Lung (tissue), 12 donors: ENCODE measurements around the gene HSD17B1. TPM values are rescaled to one million over a fixed set of nuclear protein-coding genes. Genes with fewer than 3 reads are reported as not detected.
A peak's percentile ranks its signal among the peaks of the same experiment; 100 is the strongest.

Experiments
- ATAC-seq: fragments of 200-7000 bp; cut with Tn5 transposase; one replicate; pipeline ENCODE4 v1.9.1; 2020; ENCODE audit warnings: moderate number of reproducible peaks; ENCODE audit not compliant: insufficient read depth, low FRiP score
- DNase-seq, 3 donors: peaks; one replicate each; pipeline ENCODE4 v3.0.0-alpha.2; 2013 to 2017
- H3K27ac ChIP-seq, 2 donors: one replicate each; pipeline ENCODE4 v1.5.1; 2013; ENCODE audit warnings: mild to moderate bottlenecking in 2 of 2, moderate library complexity in 2 of 2, control low read depth in 1 of 2, inconsistent platforms in 1 of 2, low read depth in 1 of 2, low read length in 1 of 2
- H3K27me3 ChIP-seq, 3 donors: one replicate each; pipeline ENCODE4 v1.5.1; 2013; ENCODE audit warnings: low read length in 2 of 3; ENCODE audit not compliant: control insufficient read depth in 3 of 3, insufficient read depth in 3 of 3
- H3K36me3 ChIP-seq, 4 donors: one replicate each; pipeline ENCODE4 v1.5.1; 2013; ENCODE audit warnings: low read length in 4 of 4, mild to moderate bottlenecking in 1 of 4, moderate library complexity in 1 of 4; ENCODE audit not compliant: control insufficient read depth in 4 of 4, insufficient read depth in 4 of 4
- H3K4me1 ChIP-seq, 5 donors: one replicate each; pipeline ENCODE4 v1.5.1; 2013; ENCODE audit warnings: low read length in 5 of 5, mild to moderate bottlenecking in 2 of 5, moderate library complexity in 1 of 5; ENCODE audit not compliant: control insufficient read depth in 5 of 5, insufficient read depth in 5 of 5
- H3K4me3 ChIP-seq: one replicate; pipeline ENCODE4 v1.5.1; 2013; ENCODE audit warnings: mild to moderate bottlenecking, control low read depth, moderate library complexity
- H3K9ac ChIP-seq, 2 donors: one replicate each; pipeline ENCODE4 v1.5.1; 2013; ENCODE audit warnings: low read length in 2 of 2, control low read depth in 1 of 2; ENCODE audit not compliant: insufficient read depth in 1 of 2
- H3K9me3 ChIP-seq, 4 donors: one replicate each; pipeline ENCODE4 v1.5.1; 2013; ENCODE audit warnings: low read length in 3 of 4, mild to moderate bottlenecking in 1 of 4, moderate library complexity in 1 of 4; ENCODE audit not compliant: control insufficient read depth in 4 of 4, insufficient read depth in 3 of 4
- WGBS, 2 donors: extraction: QIAGEN DNeasy Blood & Tissue Kit; methylation state at CpG; one replicate each; pipeline ENCODE4 v1.1.7; 2013; 5-methylcytosine and 5-hydroxymethylcytosine counted together
- polyA plus RNA-seq, 2 donors: library from polyadenylated mRNA; stranded (reverse); fragments of 200-250 nt; gene quantifications; one replicate each; pipeline ENCODE4 v1.2.1, GENCODE V29; 2013
- total RNA-seq, 2 donors: library from RNA; depleted of rRNA in 1 of 2; stranded (reverse); fragments of >200 nt in 1 of 2; gene quantifications; one replicate each; pipeline ENCODE4 v1.2.1, GENCODE V29; 2014 to 2021
- TF ChIP-seq, protein P1 (sequence below): IDR thresholded peaks from 2 replicates; pipeline ENCODE4 v1.5.1; 2012; ENCODE audit warnings: mild to moderate bottlenecking; ENCODE audit errors: control extremely low read depth, extremely low read depth
- donor health status: control.
- donor health status: control.
- donor health status: Bipolar disorder and iron deficiency.
- donor health status: healthy.
- donor health status: DM: yes; HTN: yes; CAD: no.

HSD17B1 gene
- total and polyA plus RNA-seq, 4 donors, result 0.98 to 2.4 (median 1.6) TPM

- ATAC-seq (no peak), DNase-seq (peak in 1 of 3 donors; percentile 26)
- WGBS, 2 donors, result 7 to 8% methylated on average over 48 of the region's 48 CpGs
- Histone ChIP-seq H3K27me3 (no peaks in the 10 kb centered on the region), H3K27ac (peak overlapping the region; percentile 79 to 94), H3K4me3 (peak overlapping the region; percentile 97), H3K9ac (peak overlapping the region; percentile 78 to 95), H3K4me1 (peaks cover 3 to 30% (median 18%) of the 10 kb centered on the region in 5 donors), H3K36me3 (peaks cover 0 to 22% (median 18%) of the 10 kb centered on the region in 4 donors), H3K9me3 (no peaks in the 10 kb centered on the region)
- TF ChIP-seq, protein P1, sequence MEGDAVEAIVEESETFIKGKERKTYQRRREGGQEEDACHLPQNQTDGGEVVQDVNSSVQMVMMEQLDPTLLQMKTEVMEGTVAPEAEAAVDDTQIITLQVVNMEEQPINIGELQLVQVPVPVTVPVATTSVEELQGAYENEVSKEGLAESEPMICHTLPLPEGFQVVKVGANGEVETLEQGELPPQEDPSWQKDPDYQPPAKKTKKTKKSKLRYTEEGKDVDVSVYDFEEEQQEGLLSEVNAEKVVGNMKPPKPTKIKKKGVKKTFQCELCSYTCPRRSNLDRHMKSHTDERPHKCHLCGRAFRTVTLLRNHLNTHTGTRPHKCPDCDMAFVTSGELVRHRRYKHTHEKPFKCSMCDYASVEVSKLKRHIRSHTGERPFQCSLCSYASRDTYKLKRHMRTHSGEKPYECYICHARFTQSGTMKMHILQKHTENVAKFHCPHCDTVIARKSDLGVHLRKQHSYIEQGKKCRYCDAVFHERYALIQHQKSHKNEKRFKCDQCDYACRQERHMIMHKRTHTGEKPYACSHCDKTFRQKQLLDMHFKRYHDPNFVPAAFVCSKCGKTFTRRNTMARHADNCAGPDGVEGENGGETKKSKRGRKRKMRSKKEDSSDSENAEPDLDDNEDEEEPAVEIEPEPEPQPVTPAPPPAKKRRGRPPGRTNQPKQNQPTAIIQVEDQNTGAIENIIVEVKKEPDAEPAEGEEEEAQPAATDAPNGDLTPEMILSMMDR, result no peak
Observed at GRCh38 chr17:42562388-42563142, 9.8 kb downstream of the HSD17B1 start.

DNA sequence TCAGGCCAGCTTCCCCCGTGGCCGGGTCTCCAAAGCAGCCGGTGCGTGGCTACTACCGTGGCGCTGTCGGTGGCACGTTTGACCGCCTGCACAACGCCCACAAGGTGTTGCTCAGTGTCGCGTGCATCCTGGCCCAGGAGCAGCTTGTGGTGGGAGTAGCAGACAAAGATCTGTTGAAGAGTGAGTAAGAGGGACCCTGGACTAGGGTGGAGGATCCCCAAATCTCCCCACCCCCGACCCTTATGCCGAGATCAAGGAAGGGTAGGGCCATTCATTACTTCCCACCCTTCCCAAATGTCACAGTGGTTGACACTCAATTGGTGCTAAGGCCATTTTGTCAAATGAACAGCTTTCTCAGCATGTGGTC lies 10.4 kb downstream of the HSD17B1 start:
- ATAC-seq (no peak), DNase-seq (no peak)
- Histone ChIP-seq H3K9ac (peak overlapping the region; percentile 24 to 78), H3K36me3 (peaks cover 0 to 22% (median 18%) of the 10 kb centered on the region in 4 donors), H3K27ac (peak overlapping the region in 1 of 2 donors; percentile 94), H3K27me3 (no peaks in the 10 kb centered on the region), H3K4me1 (peaks cover 3 to 34% (median 18%) of the 10 kb centered on the region in 5 donors), H3K4me3 (peak overlapping the region; percentile 97), H3K9me3 (no peaks in the 10 kb centered on the region)
- WGBS, 2 donors, result 76 to 80% methylated on average over 14 of the region's 14 CpGs
- TF ChIP-seq, protein P1, result no peak

DNA sequence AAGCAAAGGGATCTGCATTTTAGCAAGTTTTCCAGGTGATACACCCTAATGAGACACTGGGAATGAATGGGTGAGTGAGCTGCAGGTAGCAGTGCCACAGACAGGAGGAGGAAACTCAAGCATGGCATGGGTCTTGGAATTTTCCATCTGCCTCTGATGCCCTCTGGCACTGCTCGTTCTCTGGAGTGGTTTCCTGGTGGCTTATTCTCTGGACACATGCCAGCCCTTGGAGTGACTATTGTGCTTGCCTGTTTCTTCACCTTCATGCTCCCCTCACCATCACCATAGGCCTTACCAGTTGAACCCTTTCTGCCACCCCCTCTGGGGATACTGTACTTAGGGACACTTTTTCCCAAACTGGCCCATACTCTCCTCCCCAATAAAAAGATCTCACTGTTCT lies 10.8 kb downstream of the HSD17B1 start:
- Histone ChIP-seq H3K4me1 (peaks cover 3 to 37% (median 18%) of the 10 kb centered on the region in 5 donors), H3K27me3 (no peaks in the 10 kb centered on the region), H3K9ac (peak overlapping the region in 1 of 2 donors; percentile 62), H3K4me3 (no peak overlapping the region), H3K27ac (peak overlapping the region in 1 of 2 donors; percentile 10), H3K36me3 (peaks cover 0 to 24% (median 20%) of the 10 kb centered on the region in 4 donors), H3K9me3 (no peaks in the 10 kb centered on the region)
- TF ChIP-seq, protein P1, result no peak
- DNase-seq, result no peak
- no peak for ATAC-seq
- 0 to 18% methylated on average over 1 of the region's 1 CpG for WGBS, 2 donors
